ENCODE results near the gene TK2. TPM values are rescaled to one million over a fixed set of nuclear protein-coding genes. Genes with fewer than 3 reads are reported as not detected.
"Not testable (repeated sequence)": the region's sequence is repeated elsewhere in the genome, so short reads cannot be mapped to it uniquely, and the experiment has no call there.

The TK2 gene
- total RNA-seq, 2 experiments from 2014 or later = 13.4 to 13.9 TPM

DNA sequence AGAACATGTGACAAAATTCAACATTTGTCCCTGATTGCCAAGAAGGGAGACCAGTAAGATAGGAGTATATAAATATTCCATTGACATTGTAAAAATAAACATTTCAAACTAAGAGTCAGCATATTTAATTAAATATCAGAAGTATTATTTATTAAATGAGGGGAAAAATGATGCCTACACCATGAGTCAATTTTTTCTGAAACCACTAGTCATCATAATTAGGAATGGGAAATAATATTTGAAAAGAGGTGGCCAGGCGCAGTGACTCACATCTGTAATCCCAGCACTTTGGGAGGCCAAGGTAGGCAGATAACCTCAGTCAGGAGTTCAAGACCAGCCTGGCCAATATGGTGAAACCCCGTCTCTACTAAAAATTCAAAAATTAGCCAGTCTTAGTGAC, 18.4 kb upstream of the TK2 start:
- DNase-seq = no peak
- no peak overlapping the region for H3K4me3 Mint-ChIP-seq
- H3K4me1 Mint-ChIP-seq = peaks cover 28% of the 10 kb centered on the region
- H3K27me3 Mint-ChIP-seq = no peaks in the 10 kb centered on the region
- no peak overlapping the region for H3K27ac Mint-ChIP-seq
- no peaks in the 10 kb centered on the region for H3K9me3 Mint-ChIP-seq
- CTCF ChIA-PET = no interaction called here
- POLR2A ChIA-PET = interaction anchor here (1.2 kb wide), 1 partner anchor 57 kb away, joined by 3 read pairs; no protein-coding TSS in a partner anchor
- H3K36me3 Mint-ChIP-seq (ENCODE audit: low read depth) = peaks cover 69% of the 10 kb centered on the region

GRCh38 chr16:66567270-66567669, 17.3 kb upstream of the TK2 start:
- H3K27me3 Mint-ChIP-seq, H3K4me3 Mint-ChIP-seq, H3K9me3 Mint-ChIP-seq, CTCF ChIA-PET, DNase-seq, POLR2A ChIA-PET, H3K27ac Mint-ChIP-seq: not testable (repeated sequence)
- Mint-ChIP-seq H3K4me1 (peaks cover 36% of the 10 kb centered on the region), H3K36me3 (ENCODE audit: low read depth) (peaks cover 77% of the 10 kb centered on the region)

DNA sequence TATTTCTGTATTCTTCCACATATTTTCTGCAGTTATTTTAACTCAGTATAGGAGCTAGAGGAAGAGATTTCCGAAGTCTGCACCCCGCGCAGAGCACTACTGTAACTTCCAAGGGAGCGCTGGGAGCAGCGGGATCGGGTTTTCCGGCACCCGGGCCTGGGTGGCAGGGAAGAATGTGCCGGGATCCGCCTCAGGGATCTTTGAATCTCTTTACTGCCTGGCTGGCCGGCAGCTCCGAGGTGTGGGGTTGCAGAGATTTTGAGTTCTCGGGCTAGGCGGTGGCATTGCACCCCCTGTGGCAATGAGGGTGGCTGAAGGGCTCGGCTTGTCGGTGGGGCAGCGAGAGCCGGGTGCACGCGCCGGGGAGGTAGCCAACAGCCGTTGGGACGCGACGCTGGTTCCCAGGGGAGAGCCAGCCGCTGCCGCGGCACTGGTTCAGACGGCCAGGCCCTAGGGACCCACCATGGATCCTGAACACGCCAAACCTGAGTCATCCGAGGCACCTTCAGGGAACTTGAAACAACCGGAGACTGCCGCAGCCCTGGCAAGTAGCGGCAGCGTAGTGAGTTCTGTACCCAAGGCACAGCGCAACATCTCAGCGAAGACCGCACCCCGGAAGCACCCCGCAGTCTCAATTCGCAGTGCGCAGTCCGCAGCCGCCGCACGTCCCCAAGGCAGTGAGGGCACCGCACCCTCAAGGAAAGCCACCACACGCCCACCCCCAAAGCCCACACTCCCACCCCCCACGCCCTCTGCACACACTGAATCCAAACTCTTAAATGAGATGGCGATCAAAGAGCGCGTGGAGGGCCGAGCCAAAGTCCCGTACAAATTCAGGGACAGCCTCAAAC, 16.4 kb upstream of the TK2 start, which contains the start of gene CMTM1:
Gene CMTM1, plus strand, starts transcription at position 389 of the 851 bp plus-strand sequence. Its CDS starts 75 bp downstream, at position 464.
- ChIA-PET POLR2A (interaction anchor here (4.8 kb wide), 1 partner anchor 15 kb away, joined by 52 read pairs; the partner anchor contains the start of genes CKLF and TK2), CTCF (no interaction called here)
- Mint-ChIP-seq H3K4me3 (no peak within 1 kb of the TSS), H3K27me3 (no peaks in the 10 kb centered on the region), H3K9me3 (no peaks in the 10 kb centered on the region), H3K4me1 (peaks cover 43% of the 10 kb centered on the region), H3K36me3 (ENCODE audit: low read depth) (peaks cover 79% of the 10 kb centered on the region), H3K27ac (no peak within 1 kb of the TSS)
- no peak for DNase-seq

DNA sequence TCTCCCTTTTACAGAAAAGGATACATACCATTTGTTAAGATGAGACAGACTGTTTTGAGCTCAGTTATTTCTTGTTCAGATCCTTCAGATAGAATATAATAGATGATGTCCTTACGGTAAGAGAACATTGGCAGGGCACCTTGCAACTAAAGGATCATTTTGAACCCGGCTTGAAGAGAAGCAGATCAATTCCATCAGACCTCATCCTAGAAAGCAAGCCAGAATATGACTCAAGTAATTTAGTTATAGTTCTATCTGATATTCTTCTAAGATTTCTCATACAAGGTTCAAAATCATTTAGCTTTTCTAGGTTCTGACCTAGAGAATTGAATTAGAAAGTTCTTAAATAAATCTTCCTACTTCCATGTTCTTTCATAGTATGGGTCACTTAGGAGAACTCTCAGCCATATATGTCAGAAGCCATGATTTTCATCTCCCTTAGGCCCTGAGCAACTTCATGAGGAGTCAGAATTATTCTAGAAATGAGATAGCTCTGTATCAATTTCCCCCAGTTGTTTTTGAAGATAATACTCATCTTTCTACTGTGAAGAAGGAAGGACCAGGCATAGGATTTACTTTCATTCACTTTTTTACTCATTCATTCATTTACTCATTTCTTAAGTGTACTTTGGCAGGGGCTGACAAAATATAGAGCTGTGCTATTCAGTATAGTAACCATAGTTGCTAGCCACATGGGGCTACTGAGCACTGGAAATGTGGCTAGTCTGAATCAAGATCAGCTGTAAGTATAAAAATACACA, 13.8 kb upstream of the TK2 start:
- H3K4me1 Mint-ChIP-seq = peaks cover 64% of the 10 kb centered on the region
- POLR2A ChIA-PET = interaction anchor here (0.9 to 4.8 kb wide), 22 partner anchors 8 to 311 kb away, joined by 3 to 52 read pairs (median 4); partner anchors contain the start of genes CKLF, CMTM2, CMTM3 and TK2
- peaks cover 85% of the 10 kb centered on the region for H3K36me3 Mint-ChIP-seq (ENCODE audit: low read depth)
- DNase-seq = no peak
- no peaks in the 10 kb centered on the region for H3K27me3 Mint-ChIP-seq
- H3K9me3 Mint-ChIP-seq = no peaks in the 10 kb centered on the region
- H3K4me3 Mint-ChIP-seq = no peak overlapping the region
- H3K27ac Mint-ChIP-seq = peak overlapping the region; percentile 59
- CTCF ChIA-PET = interaction anchor here (0.6 to 4.3 kb wide), 18 partner anchors 10 to 305 kb away, joined by 3 to 44 read pairs (median 6); partner anchors contain the start of genes CKLF, CMTM2, DYNC1LI2 and NAE1

GRCh38 chr16:66562986-66563385, 13.1 kb upstream of the TK2 start:
- H3K36me3 Mint-ChIP-seq (ENCODE audit: low read depth) = peaks cover 92% of the 10 kb centered on the region
- peak overlapping the region; percentile 59 for H3K27ac Mint-ChIP-seq
- peaks cover 71% of the 10 kb centered on the region for H3K4me1 Mint-ChIP-seq
- ChIA-PET POLR2A (interaction anchor here (0.8 to 4.8 kb wide), 19 partner anchors 9 to 312 kb away, joined by 3 to 52 read pairs (median 4); partner anchors contain the start of genes CKLF, CMTM2, CMTM3 and TK2), CTCF (interaction anchor here (0.7 to 4.3 kb wide), 18 partner anchors 11 to 305 kb away, joined by 3 to 44 read pairs (median 4); partner anchors contain the start of genes CKLF, CMTM2, DYNC1LI2 and TK2)
- no peaks in the 10 kb centered on the region for H3K27me3 Mint-ChIP-seq
- peak overlapping the region; percentile 16 for H3K4me3 Mint-ChIP-seq
- H3K9me3 Mint-ChIP-seq = no peaks in the 10 kb centered on the region
- no peak for DNase-seq

DNA sequence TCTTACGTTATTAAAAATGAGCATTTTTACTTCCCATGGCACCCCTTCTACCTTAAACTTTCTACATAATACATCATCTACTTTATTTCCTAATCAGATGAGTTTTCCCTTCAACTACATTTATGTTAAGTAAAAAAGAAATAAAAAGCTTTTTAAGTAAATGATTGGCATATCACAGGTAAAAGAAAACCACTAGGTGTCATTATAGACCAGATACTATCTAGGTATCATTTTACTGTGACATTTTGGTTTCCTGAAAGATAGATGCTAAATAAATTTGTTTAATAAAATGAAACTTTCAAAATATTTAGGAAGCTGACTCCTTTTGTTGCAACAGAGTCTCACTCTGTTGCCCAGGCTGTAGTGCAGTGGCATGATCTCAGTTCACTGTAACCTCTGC, 12.5 kb upstream of the TK2 start:
- no peaks in the 10 kb centered on the region for H3K27me3 Mint-ChIP-seq
- no peak overlapping the region for H3K4me3 Mint-ChIP-seq
- H3K27ac Mint-ChIP-seq = peak overlapping the region; percentile 59
- ChIA-PET CTCF (interaction anchor here (0.6 to 4.3 kb wide), 18 partner anchors 10 to 306 kb away, joined by 3 to 44 read pairs (median 4); partner anchors contain the start of genes CKLF, CMTM2, CMTM3 and TK2), POLR2A (interaction anchor here (0.8 to 4.8 kb wide), 19 partner anchors 11 to 312 kb away, joined by 3 to 52 read pairs (median 4); partner anchors contain the start of genes CKLF, CMTM2, CMTM3 and TK2)
- H3K36me3 Mint-ChIP-seq (ENCODE audit: low read depth) = peaks cover 92% of the 10 kb centered on the region
- peaks cover 69% of the 10 kb centered on the region for H3K4me1 Mint-ChIP-seq
- DNase-seq = no peak
- no peaks in the 10 kb centered on the region for H3K9me3 Mint-ChIP-seq

- Mint-ChIP-seq H3K27ac (peak overlapping the region; percentile 75), H3K9me3 (no peaks in the 10 kb centered on the region), H3K27me3 (no peaks in the 10 kb centered on the region), H3K4me1 (peaks cover 72% of the 10 kb centered on the region), H3K4me3 (peak overlapping the region; percentile 18), H3K36me3 (ENCODE audit: low read depth) (peaks cover 89% of the 10 kb centered on the region)
- DNase-seq = no peak
- CTCF ChIA-PET = interaction anchor here (0.6 to 4.3 kb wide), 12 partner anchors 9 to 177 kb away, joined by 3 to 44 read pairs (median 9); partner anchors contain the start of genes CKLF, CMTM2, CMTM3 and TK2
- POLR2A ChIA-PET = interaction anchor here (0.6 to 4.8 kb wide), 14 partner anchors 10 to 190 kb away, joined by 3 to 52 read pairs (median 6); partner anchors contain the start of genes CKLF, CMTM2, CMTM3 and TK2
Observed at GRCh38 chr16:66561381-66562080, 11.6 kb upstream of the TK2 start.

DNA sequence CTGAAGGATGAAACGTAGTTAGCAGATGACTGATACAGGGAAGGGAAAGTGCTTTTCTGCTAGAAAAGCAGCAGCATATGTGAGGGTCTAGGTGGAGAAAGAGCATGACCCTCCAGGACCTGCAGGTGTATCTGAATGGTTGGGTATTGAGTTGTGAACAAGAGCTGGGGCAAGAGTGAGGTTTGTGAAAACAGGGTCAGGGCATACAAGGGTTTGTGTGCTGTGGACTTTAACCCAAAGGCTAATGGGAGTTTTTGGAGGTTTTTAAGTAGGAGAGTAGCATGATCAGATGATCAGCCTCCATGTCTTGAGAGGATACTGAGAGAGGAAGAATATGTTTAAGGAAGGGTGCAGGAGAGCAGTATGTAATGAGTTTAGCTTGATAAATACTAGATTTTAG, 10.2 kb upstream of the TK2 start:
- H3K27ac Mint-ChIP-seq = peak overlapping the region; percentile 49
- H3K36me3 Mint-ChIP-seq (ENCODE audit: low read depth) = peaks cover 89% of the 10 kb centered on the region
- POLR2A ChIA-PET = interaction anchor here (0.9 to 1.1 kb wide), 2 partner anchors 8 to 38 kb away, joined by 4 to 6 read pairs; partner anchors contain the start of gene CKLF
- no peak overlapping the region for H3K4me3 Mint-ChIP-seq
- H3K27me3 Mint-ChIP-seq = no peaks in the 10 kb centered on the region
- no peak for DNase-seq
- peaks cover 83% of the 10 kb centered on the region for H3K4me1 Mint-ChIP-seq
- CTCF ChIA-PET = interaction anchor here (0.8 to 2.1 kb wide), 6 partner anchors 8 to 155 kb away, joined by 3 to 6 read pairs (median 4); partner anchors contain the start of gene CKLF
- H3K9me3 Mint-ChIP-seq = no peaks in the 10 kb centered on the region

- Mint-ChIP-seq H3K9me3 (no peaks in the 10 kb centered on the region), H3K36me3 (ENCODE audit: low read depth) (peaks cover 75% of the 10 kb centered on the region), H3K4me3 (peak overlapping the region; percentile 98), H3K4me1 (peaks cover 77% of the 10 kb centered on the region), H3K27ac (peak overlapping the region; percentile 91), H3K27me3 (no peaks in the 10 kb centered on the region)
- no peak for DNase-seq
- POLR2A ChIA-PET = interaction anchor here (3.2 to 9.9 kb wide), 6 partner anchors 13 to 54 kb away, joined by 13 to 286 read pairs (median 38); partner anchors contain the start of gene CMTM3
- CTCF ChIA-PET = interaction anchor here (1.0 to 4.9 kb wide), 4 partner anchors 9 to 148 kb away, joined by 3 to 43 read pairs (median 10); partner anchors contain the start of gene CMTM3
Observed at GRCh38 chr16:66554495-66554894, 4.6 kb upstream of the TK2 start.

- Mint-ChIP-seq H3K27me3 (no peaks in the 10 kb centered on the region), H3K4me1 (peaks cover 76% of the 10 kb centered on the region), H3K4me3 (peak overlapping the region; percentile 98), H3K36me3 (ENCODE audit: low read depth) (peaks cover 70% of the 10 kb centered on the region), H3K27ac (peak overlapping the region; percentile 91), H3K9me3 (no peaks in the 10 kb centered on the region)
- ChIA-PET POLR2A (interaction anchor here (3.2 to 9.9 kb wide), 8 partner anchors 10 to 54 kb away, joined by 13 to 286 read pairs (median 40); partner anchors contain the start of gene CMTM3), CTCF (interaction anchor here (0.7 to 4.9 kb wide), 6 partner anchors 9 to 148 kb away, joined by 3 to 43 read pairs (median 10); partner anchors contain the start of gene CMTM3)
- no peak for DNase-seq
Observed at GRCh38 chr16:66554021-66554420, 4.1 kb upstream of the TK2 start.

DNA sequence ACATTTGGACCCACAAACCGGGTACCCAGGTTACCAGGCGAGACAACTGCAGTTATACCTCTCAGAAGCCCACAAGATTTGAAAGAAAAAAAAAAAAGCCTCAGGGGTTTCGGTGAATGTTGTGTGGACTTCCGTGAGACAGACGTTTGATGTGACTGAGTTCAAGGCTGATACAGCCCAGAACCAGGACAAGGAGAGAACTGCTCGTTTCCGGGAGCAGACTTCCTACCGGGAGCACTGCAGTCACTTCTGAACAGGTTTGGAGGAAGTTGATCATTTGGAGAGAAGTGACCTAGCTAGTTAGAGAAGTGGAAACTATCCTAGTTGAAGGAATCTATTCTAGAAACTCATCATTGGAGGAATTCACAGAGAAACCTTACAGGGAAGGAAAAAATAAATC, 3.3 kb upstream of the TK2 start:
- peaks cover 62% of the 10 kb centered on the region for H3K36me3 Mint-ChIP-seq (ENCODE audit: low read depth)
- CTCF ChIA-PET = interaction anchor here (0.8 to 4.9 kb wide), 11 partner anchors 10 to 317 kb away, joined by 4 to 43 read pairs (median 8); partner anchors contain the start of gene NAE1
- POLR2A ChIA-PET = interaction anchor here (0.7 to 9.9 kb wide), 17 partner anchors 10 to 147 kb away, joined by 3 to 286 read pairs (median 13); partner anchors contain the start of gene CMTM3
- H3K27ac Mint-ChIP-seq = peak overlapping the region; percentile 91
- H3K4me1 Mint-ChIP-seq = peaks cover 76% of the 10 kb centered on the region
- H3K9me3 Mint-ChIP-seq = no peaks in the 10 kb centered on the region
- H3K4me3 Mint-ChIP-seq = peak overlapping the region; percentile 98
- H3K27me3 Mint-ChIP-seq = no peaks in the 10 kb centered on the region
- DNase-seq = no peak

Data from activated CD4-positive, alpha-beta memory T cell treated with anti-CD3 and anti-CD28 coated beads, Interleukin-2, amount 10 ng/mL, durations not matched to agents 7 days and 5 days (primary cell).